K562 (cell line): ENCODE measurements around the gene TTC39C.

Experiments
- CTCF ChIP-seq, 3 experiments: IDR thresholded peaks in 2 of 3; conservative IDR thresholded peaks in 1 of 3; 2 replicates each; pipeline ENCODE4 v1.5.1; 2011 to 2012; ENCODE audit warnings: low read length in 3 of 3, mild to moderate bottlenecking in 3 of 3, control low read depth in 2 of 3, improper control_type of control experiment in 1 of 3, inconsistent platforms in 1 of 3, low read depth in 1 of 3, mixed read lengths in 1 of 3, moderate library complexity in 1 of 3; ENCODE audit not compliant: insufficient read depth in 2 of 3
- JUND ChIP-seq, 2 experiments: IDR thresholded peaks; 2 replicates in 1 of 2; 3 replicates in 1 of 2; pipeline ENCODE4 v1.6.1; 2011; ENCODE audit warnings: borderline replicate concordance in 2 of 2, low read depth in 2 of 2, low read length in 2 of 2, improper control_type of control experiment in 1 of 2, missing biosample characterization in 1 of 2, missing genetic modification characterization in 1 of 2, missing genetic modification reagents in 1 of 2
- ZBTB40 ChIP-seq, 2 experiments: fragments of 450-650 bp in 1 of 2; sonication (generic) in 1 of 2; formaldehyde crosslinking in 1 of 2; IDR thresholded peaks; 2 replicates each; pipeline versions ENCODE4 v1.7.1 to v1.9.0; 2016 to 2022; ENCODE audit warnings: inconsistent platforms in 1 of 2, mild to moderate bottlenecking in 1 of 2, missing genetic modification reagents in 1 of 2
- TF ChIP-seq, protein P1 (sequence below), 2 experiments: fragments of 450-650 bp; formaldehyde crosslinking in 1 of 2; IDR thresholded peaks; 2 replicates each; pipeline versions ENCODE4 v1.4.0 to v1.6.1; 2014 to 2020; ENCODE audit warnings: mild to moderate bottlenecking in 2 of 2, borderline replicate concordance in 1 of 2, low read depth in 1 of 2

DNA sequence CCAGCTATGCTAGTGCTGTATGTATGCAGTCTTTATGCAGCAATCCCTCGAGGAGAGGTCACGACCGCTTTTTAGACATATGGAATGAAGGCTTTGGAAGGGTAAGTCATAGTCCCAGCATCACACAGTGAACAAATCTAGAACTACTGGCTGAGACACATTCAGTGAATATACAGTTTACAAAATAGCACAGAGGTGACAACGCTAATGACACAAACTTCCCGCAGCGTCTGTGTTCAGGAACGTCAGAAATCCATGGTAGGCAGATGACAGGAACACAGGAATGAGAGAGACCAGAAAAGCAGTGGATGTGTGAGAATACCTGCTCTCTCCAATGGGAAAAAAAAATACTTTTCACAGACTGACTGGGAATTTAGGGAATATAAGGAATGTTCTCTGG lies 153.9 kb downstream of the TTC39C start:
- no peak for TF ChIP-seq CTCF (IDR thresholded peaks at IDR 0.05 in 2 of 3, conservative IDR thresholded peaks at IDR 0.05 in 1 of 3; ENCODE audit: insufficient read depth in 2 of 3, low read depth in 1 of 3, low read length in 3 of 3)
- no peak for TF ChIP-seq ZBTB40 (IDR thresholded peaks at IDR 0.05)
- TF ChIP-seq ZBTB40 (CRISPR knock-in tag; IDR thresholded peaks at IDR 0.05), result no peak
- TF ChIP-seq JUND (IDR thresholded peaks at IDR 0.05; ENCODE audit: borderline replicate concordance, low read depth, low read length), result no peak
- TF ChIP-seq JUND (tag; IDR thresholded peaks at IDR 0.05; ENCODE audit: borderline replicate concordance, low read depth, low read length), result no peak
- TF ChIP-seq, protein P1, sequence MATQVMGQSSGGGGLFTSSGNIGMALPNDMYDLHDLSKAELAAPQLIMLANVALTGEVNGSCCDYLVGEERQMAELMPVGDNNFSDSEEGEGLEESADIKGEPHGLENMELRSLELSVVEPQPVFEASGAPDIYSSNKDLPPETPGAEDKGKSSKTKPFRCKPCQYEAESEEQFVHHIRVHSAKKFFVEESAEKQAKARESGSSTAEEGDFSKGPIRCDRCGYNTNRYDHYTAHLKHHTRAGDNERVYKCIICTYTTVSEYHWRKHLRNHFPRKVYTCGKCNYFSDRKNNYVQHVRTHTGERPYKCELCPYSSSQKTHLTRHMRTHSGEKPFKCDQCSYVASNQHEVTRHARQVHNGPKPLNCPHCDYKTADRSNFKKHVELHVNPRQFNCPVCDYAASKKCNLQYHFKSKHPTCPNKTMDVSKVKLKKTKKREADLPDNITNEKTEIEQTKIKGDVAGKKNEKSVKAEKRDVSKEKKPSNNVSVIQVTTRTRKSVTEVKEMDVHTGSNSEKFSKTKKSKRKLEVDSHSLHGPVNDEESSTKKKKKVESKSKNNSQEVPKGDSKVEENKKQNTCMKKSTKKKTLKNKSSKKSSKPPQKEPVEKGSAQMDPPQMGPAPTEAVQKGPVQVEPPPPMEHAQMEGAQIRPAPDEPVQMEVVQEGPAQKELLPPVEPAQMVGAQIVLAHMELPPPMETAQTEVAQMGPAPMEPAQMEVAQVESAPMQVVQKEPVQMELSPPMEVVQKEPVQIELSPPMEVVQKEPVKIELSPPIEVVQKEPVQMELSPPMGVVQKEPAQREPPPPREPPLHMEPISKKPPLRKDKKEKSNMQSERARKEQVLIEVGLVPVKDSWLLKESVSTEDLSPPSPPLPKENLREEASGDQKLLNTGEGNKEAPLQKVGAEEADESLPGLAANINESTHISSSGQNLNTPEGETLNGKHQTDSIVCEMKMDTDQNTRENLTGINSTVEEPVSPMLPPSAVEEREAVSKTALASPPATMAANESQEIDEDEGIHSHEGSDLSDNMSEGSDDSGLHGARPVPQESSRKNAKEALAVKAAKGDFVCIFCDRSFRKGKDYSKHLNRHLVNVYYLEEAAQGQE (IDR thresholded peaks at IDR 0.05; ENCODE audit: borderline replicate concordance), result no peak
- TF ChIP-seq, protein P1 (CRISPR knock-in tag; IDR thresholded peaks at IDR 0.05; ENCODE audit: low read depth), result no peak
